Astrocyte of the cerebellum (primary cell): Measurements from ENCODE around the gene CEMP1.

ENCODE experiments used
- DNase-seq: peaks from one replicate; pipeline ENCODE4 v3.0.0-alpha.2; 2011; ENCODE audit warnings: low read depth
- H3K4me3 ChIP-seq: 2 replicates; pipeline ENCODE4 v1.5.1; 2011; ENCODE audit warnings: mild to moderate bottlenecking, low read depth, low read length, moderate library complexity
- in situ Hi-C: cut with HindIII; loops from 2 replicates; pipeline ENCODE4 v1.10.0; 2017; ENCODE audit warnings: low sequenced_read_pairs
- TF ChIP-seq, protein P1 (sequence below): IDR thresholded peaks from 2 replicates; pipeline ENCODE4 v1.5.1; 2012; ENCODE audit warnings: low read length, low read depth, moderate library complexity, mild to moderate bottlenecking; ENCODE audit errors: missing control alignments

Gene CEMP1

DNA sequence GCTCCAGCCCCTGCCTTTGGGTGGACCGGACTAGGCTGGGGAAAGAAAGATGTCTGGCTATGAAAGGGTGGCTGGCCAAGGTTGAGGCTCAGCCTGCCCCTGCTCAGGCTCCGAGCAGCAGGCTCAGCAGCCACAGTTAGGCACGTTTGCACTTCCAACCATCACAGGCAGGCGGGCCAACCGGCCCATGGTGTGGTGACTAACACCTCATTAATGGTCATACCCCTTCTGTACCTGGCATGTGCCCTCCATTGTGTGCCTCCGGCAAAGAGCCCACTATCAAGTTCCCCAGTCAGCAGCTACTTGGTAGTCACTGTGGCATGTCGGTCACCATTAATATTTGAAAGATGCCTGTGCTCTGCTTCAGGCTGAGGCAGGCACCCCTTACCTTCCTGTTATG lies 49.5 kb downstream of the CEMP1 start:
- DNase-seq, result no peak
- no peak overlapping the region for H3K4me3 ChIP-seq
- TF ChIP-seq, protein P1, sequence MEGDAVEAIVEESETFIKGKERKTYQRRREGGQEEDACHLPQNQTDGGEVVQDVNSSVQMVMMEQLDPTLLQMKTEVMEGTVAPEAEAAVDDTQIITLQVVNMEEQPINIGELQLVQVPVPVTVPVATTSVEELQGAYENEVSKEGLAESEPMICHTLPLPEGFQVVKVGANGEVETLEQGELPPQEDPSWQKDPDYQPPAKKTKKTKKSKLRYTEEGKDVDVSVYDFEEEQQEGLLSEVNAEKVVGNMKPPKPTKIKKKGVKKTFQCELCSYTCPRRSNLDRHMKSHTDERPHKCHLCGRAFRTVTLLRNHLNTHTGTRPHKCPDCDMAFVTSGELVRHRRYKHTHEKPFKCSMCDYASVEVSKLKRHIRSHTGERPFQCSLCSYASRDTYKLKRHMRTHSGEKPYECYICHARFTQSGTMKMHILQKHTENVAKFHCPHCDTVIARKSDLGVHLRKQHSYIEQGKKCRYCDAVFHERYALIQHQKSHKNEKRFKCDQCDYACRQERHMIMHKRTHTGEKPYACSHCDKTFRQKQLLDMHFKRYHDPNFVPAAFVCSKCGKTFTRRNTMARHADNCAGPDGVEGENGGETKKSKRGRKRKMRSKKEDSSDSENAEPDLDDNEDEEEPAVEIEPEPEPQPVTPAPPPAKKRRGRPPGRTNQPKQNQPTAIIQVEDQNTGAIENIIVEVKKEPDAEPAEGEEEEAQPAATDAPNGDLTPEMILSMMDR, result no peak
- in situ Hi-C loops, result no loop called here

DNA sequence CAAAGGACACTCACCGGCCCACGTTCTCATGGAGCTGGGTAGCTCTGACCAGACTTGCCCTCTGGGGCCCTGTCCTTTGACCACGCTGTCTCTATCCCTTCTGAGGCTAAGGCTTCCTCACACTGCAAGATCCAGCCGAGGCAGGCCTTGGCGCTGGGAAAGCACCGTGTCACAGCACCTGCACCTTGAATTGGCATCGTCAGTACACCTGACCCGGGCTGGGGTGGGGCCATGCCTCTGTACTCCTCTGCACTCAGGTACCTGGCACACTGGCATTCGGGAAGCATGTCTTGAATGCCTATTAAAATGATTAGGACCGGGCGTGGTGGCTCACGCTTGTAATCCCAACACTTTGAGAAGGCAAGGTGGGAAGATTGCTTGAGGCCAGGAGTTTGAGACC lies 50.3 kb downstream of the CEMP1 start:
- in situ Hi-C loops, result no loop called here
- DNase-seq, result no peak
- TF ChIP-seq, protein P1, result no peak
- no peak overlapping the region for H3K4me3 ChIP-seq
